Superior temporal gyrus (tissue), 1 donor: ENCODE results near the gene AFDN.

Source experiments
- DNase-seq: peaks from one replicate; pipeline ENCODE4 v3.0.0-alpha.2; 2016; ENCODE audit errors: extremely low spot score

AFDN gene

GRCh38 chr6:167819576-167819975, 7.1 kb upstream of the AFDN start:
- DNase-seq: no peak

GRCh38 chr6:167820681-167821080, 6.0 kb upstream of the AFDN start:
- DNase-seq: no peak

DNA sequence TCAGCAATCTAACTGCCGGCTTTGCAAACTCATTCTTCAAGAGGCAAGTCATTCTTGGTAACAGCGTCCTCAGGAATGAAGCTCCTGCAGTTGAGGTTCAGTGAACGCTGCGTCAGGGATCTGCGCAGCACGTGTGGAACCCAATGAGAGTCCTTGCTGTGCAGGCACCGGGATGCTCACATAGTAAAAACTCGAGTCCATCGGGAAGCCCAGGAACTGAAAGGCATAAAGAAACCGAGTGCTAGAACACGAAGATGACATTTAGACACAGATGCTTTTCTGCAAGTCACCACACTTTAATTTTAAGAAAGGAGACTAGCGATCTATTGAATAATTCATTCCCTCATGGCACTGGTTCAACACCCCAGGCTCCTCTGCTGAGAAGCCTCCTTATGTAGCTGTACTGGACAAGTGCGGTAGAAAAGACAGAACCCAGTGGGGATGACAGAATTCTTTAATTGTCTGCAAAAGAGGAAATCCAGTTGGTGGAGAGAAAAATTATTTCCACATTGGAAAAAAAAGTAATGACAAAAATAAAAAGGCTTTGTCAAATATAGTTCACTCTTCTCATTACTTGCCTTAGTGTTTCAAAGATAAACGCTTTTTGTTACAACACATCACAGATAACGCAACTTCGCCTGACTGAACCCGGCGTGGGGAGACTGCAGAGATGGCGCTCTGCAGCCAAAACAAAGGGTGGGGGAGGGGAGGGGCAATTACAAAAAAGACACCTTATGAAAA, 1.9 kb upstream of the AFDN start:
- DNase-seq: peak; percentile 80

DNA sequence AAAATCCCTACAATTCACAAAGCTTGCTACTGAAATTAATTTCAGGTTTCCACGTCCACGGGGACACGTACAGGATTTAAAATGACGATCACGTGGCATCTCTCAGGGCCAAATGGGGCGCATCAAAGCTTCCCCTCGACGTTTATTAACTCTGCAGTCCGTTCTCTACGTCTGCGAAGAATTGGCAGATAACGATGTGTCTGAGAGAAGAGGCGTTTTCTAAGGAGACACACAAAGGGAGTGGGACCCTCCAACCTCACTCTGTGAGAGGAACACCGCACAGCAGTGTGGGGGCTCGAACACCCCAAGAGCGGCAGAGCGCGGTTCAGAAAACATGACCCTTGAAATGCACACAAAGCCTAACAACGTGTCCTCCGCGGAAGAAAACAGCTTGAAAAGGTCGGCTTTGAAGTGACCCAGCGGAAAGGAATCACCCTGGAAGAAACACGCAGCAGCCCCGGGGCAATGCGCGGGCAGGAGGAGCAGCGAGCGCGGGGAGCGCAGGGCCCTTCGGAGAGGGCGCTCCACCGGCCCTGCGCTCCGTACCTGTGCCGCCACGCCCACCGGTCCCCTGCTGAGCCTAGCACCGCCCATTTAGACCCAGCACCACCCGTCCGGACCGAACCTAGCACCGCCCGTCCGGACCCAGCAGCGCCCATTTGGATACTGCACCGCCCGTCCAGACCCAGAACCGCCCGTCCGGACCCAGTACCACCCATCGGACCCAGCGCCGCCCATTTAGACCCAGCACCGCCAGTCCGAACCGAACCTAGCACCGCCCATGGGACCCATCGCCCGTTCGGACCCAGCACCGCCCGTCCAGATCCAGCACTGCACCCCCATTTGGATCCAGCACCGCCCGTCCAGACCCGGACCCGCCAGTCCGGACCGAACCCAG, 1.1 kb upstream of the AFDN start:
- DNase-seq: peak; percentile 22

DNA sequence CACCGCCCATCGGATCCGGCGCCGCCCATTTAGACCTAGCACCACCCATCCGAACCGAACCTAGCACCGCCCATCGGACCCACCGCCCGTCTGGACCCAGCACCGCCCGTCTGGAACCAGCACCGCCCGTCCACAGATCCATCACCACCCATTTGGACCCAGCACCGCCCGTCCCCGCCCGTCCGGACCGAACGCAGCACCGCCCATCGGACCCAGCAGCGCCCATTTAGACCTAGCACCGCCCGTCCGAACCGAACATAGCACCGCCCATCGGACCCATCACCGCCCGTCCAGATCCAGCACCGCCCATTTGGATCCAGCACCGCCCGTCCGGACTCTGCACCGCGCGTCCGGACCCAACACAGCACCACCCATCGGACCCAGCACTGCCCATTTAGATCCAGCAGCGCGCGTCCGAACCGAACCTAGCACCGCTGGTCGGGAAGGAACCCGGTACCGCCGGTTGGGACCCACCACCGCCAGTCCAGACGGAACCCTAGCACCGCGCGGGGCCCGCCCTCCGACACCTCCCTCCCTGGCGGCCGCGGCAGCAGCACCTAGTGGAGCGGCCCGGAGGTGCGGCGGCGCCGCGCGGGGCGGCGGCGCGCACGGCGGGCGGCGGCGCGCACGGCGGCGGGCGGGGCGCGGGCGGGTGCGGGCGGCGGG, 348 bp upstream of the AFDN start:
- DNase-seq: peak; percentile 63

DNA sequence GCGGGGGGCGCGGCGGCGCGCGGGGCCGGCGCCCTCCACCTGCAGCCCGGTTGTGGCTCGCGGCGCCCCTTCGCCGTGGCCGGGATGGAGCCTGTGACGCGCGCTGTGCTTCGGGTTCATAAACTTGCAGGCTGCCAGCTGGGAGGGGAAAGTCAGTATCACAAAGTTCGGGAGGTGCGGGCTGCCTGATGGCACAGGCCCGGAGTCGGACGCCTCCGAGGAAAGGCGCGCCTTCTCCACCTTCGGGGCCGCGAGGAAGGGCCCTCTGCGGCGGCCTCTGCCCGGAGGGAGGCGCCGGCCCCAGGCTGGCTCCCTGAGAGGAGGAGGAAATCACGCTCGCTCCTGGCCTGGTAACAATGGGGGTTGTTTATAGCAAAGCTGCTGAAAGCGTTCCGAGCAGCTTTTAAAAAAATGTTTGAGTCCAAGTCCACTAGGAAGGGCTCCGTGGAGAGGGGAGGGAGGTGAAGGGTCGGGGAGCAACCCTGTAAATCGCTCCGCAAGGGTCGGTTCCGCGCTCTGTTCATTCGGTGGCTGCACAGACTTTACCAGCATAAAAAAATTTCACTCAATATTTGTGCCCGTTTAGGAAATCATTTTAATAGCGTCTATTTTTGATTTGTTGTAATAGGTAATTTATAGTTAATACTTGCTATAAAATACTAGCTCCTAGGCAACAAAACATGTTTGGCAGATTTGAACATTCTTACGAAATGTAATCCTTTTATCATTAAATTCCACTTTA, 1.0 kb downstream of the AFDN start:
- DNase-seq: no peak

GRCh38 chr6:167828325-167828956, 1.7 kb downstream of the AFDN start:
- DNase-seq: no peak

GRCh38 chr6:167829513-167829912, 2.8 kb downstream of the AFDN start:
- DNase-seq: peak; percentile 12

DNA sequence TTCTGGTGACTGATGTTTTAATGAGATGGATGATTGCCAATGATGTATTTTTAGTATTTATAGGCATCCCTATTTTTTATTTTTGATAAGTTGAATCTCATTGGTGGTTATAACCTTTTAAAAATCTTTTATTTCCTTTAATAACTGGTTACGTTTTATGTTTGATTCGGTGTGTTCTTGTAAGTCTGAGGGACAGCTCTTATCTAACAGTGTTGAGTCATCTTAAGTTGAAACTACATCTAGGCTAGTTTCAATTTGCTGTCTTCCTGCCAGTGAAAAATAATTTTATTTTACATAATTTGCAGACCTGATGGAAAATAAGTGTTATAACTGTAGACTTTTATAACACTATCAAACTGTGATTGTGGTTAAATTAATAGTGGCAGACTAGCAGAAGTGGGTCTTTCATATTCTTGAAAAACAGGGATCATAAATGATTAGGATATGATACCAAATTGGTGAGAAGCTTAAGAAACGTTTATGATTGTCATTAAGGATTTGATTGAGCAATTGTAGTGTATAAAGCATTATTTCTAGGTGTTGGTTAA, 4.6 kb downstream of the AFDN start:
- no peak for DNase-seq

DNA sequence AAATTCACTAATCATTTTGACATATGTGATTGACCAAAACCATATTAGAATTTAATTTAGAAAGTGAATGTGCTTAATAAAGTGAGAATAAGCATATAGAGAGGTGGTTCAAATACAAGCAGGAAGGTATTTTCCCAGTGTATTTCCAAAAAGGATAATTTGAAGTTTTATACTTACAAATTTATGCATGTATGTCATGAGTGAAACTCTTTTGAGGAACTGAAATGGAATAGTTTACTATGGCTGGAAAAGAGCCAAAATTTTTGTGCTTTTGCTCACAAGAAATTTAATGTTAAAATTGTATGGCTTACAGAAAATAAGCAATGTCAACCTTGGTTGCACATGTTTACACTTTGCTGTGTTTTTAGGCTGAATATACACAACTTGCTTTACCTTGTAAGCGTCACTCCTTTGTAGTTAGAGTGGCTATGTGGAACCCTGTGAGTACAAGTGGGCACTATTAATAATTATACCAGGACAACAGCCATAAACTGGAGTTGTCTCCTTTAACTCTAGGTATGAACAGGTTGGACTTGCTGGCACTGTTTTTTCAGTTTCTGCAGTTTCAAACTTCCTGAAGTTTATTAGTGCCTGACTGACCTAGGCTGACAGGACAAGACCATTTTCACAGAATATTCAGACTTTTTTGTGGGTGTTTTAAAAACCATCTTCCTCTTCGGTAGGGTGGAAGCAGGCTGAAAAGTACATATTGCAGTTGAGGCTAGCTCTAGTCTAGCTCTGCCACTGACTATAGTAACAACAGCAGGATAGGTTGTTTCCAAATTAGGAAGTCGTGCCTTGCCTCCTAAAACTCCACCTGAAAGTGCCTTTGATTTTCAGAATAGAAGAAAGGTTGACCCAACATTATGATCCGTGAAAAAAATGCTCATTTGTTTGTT, 6.0 kb downstream of the AFDN start:
- DNase-seq: peak; percentile 19

- DNase-seq: no peak
Measured at GRCh38 chr6:167833396-167833763, 6.7 kb downstream of the AFDN start.

- DNase-seq: no peak
Measured at GRCh38 chr6:167835260-167835659, 8.5 kb downstream of the AFDN start.

- no peak for DNase-seq
Measured at GRCh38 chr6:167836721-167837120, 10.0 kb downstream of the AFDN start.

DNA sequence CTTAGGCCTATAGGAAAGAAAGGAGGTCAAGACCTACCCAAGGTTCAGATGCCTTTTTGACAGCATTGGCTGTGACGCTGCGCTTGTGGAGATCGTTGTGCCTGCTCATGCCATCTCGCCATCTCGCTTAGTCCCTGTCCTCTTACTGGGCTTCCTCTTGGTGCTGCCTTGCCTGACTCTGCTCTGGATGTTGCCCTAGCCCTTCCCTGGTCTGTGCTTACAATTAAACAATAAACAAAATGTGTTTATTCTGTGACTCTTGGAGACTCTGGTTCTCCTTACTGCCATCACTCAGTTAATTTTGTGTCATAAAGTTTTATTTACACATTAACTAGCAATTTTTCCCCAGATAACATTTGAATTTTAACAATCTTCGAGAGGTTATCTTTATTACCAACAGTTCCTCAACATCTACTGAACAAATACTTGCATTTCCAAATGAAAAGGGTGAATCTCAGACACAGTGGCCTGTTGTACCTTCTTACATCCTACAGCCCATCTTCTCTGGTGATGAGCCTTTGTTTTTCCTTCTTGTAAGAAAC, 11.6 kb downstream of the AFDN start:
- no peak for DNase-seq

DNA sequence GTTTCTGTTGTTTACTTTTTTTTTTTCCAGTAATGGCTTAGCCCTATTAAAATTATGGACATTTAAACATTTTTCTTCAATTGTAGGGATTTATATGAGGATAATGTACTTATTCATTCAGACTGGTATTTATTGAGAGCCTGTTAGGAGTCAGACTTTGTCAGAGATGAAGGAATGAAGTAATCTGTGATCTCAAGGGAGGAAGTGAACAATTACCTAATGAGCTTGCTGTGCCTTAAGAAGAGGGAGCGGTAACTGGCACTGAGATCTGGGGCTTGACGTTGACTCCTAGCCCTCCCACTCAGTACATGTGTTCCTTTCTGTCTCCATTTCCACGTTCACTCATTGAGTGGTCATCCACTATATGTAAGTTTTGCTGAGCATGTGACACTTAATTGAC, 12.6 kb downstream of the AFDN start:
- DNase-seq: no peak

GRCh38 chr6:167839755-167840154, 13.0 kb downstream of the AFDN start:
- DNase-seq: peak; percentile 79

GRCh38 chr6:167840160-167840525, 13.4 kb downstream of the AFDN start:
- DNase-seq: no peak

GRCh38 chr6:167840526-167841179, 13.9 kb downstream of the AFDN start:
- DNase-seq: no peak

- DNase-seq: no peak
Measured at GRCh38 chr6:167841981-167842380, 15.3 kb downstream of the AFDN start.
